ENCODE results near the gene PLIN3. TPM values are rescaled to one million over a fixed set of nuclear protein-coding genes. Genes with fewer than 3 reads are reported as not detected.

The PLIN3 gene
- total and polyA plus RNA-seq, 2 of the 8 experiments (the other 6 are each of a cell fraction or from before 2014, with no cell fraction given), result 60.7 to 61.5 TPM

DNA sequence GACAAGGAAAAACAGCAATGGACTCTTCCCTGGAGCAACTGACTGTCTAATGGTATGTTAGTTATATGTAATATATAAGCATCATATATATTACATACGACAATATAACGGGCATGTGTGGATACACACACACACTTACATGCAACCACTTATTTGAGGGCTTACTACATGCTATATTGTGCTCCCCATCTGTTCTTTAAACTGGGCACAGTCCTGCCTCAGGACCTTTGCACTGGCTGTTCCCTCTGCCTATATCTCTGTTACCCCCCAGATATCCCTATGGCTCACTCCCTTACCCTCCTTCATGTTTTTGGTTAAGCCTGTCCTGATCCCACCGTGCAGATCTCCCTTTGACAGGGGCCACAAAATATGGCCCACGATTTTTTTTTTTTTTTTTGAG, 46.2 kb downstream of the PLIN3 start:
- Histone ChIP-seq H3K56ac (replicated peaks; ENCODE audit: insufficient read length, low read depth, low read length) (no peak overlapping the region), H3K23me2 (ENCODE audit: low read depth, low read length) (no peaks in the 10 kb centered on the region), H4K91ac (replicated peaks; ENCODE audit: insufficient read length, low read length) (no peak overlapping the region), H3K4ac (replicated peaks; ENCODE audit: insufficient read length, low read depth, low read length) (no peak overlapping the region), H3K27ac (ENCODE audit: low read depth, low read length) (no peak overlapping the region), H3K36me3 (ENCODE audit: control insufficient read depth in 2 of 4, insufficient read depth in 4 of 4, low read length in 3 of 4) (no peaks in the 10 kb centered on the region), H2BK20ac (ENCODE audit: low read length) (no peak overlapping the region), H2BK15ac (ENCODE audit: low read length) (no peak overlapping the region), H2BK120ac (replicated peaks; ENCODE audit: low read depth, low read length) (no peak overlapping the region), H3K4me3 (ENCODE audit: extremely low read depth in 1 of 4, insufficient read depth in 2 of 4, low read depth in 3 of 4, low read length in 4 of 4) (no peak overlapping the region), H4K20me1 (replicated peaks in 1 of 2; ENCODE audit: control insufficient read depth in 1 of 2, insufficient read depth in 2 of 2, low read length in 2 of 2) (no peaks in the 10 kb centered on the region), H3K27me3 (replicated peaks in 1 of 4; ENCODE audit: control insufficient read depth in 3 of 4, extremely low read depth in 1 of 4, insufficient read depth in 3 of 4, low read length in 3 of 4) (peaks cover 0 to 9% (median 8%) of the 10 kb centered on the region in 4 experiments; a peak in 6 of 7 replicates), H3K23ac (ENCODE audit: insufficient read length) (no peak overlapping the region), H3K79me2 (ENCODE audit: control insufficient read depth in 1 of 2, insufficient read depth in 2 of 2, low read length in 2 of 2) (no peaks in the 10 kb centered on the region), H3K9me3 (ENCODE audit: insufficient read depth in 2 of 2, low read depth in 1 of 2, low read length in 1 of 2) (no peaks in the 10 kb centered on the region; a peak in 1 of 4 replicates), H4K8ac (ENCODE audit: extremely low read depth, insufficient read depth, low read length) (no peak overlapping the region), H3K79me1 (ENCODE audit: low read depth, low read length) (no peaks in the 10 kb centered on the region), H4K5ac (ENCODE audit: insufficient read length, low read depth, low read length) (no peak overlapping the region), H2AFZ (ENCODE audit: low read length) (no peak overlapping the region), H2BK12ac (ENCODE audit: low read depth, low read length) (no peak overlapping the region), H2BK5ac (ENCODE audit: low read depth, low read length) (no peak overlapping the region), H3K4me2 (ENCODE audit: insufficient read depth in 1 of 2, low read depth in 2 of 2, low read length in 2 of 2) (no peak overlapping the region), H3K14ac (ENCODE audit: insufficient read length) (no peak overlapping the region), H3K9ac (replicated peaks in 1 of 4; ENCODE audit: extremely low read depth in 1 of 4, low read depth in 3 of 4, low read length in 3 of 4) (no peak overlapping the region), H3K18ac (ENCODE audit: extremely low read depth, low read length) (no peak overlapping the region), H2AK5ac (ENCODE audit: low read depth, low read length) (no peak overlapping the region), H3K4me1 (replicated peaks in 1 of 4; ENCODE audit: control insufficient read depth in 3 of 4, insufficient read depth in 4 of 4, low read length in 3 of 4) (no peaks in the 10 kb centered on the region)
- DNase-seq (ENCODE audit: low read depth in 1 of 2, low spot score in 2 of 2), result no peak
- ChIA-PET CTCF (ENCODE audit: partially characterized antibody) (interaction anchor here (10.0 kb wide), 1 partner anchor 11 kb away, joined by 71 read pairs; no protein-coding TSS in a partner anchor), POLR2A (ENCODE audit: partially characterized antibody) (no interaction called here)
- WGBS, 2 experiments (ENCODE audit: extremely low coverage in 1 of 2, insufficient coverage in 1 of 2, insufficient read length in 1 of 2, insufficient replicate concordance in 2 of 2, low coverage in 1 of 2, low lambda C conversion rate in 2 of 2, missing lambda C conversion rate in 1 of 2), result 80% methylated on average over 4 of the region's 4 CpGs; no CpG with 5 or more reads in 1 of the 2 experiments
- FAIRE-seq, result no peak
- no peak for TF ChIP-seq BACH1 (IDR thresholded peaks at IDR 0.05; ENCODE audit: low read length)
- no peak for TF ChIP-seq EP300 (IDR thresholded peaks at IDR 0.05; ENCODE audit: borderline replicate concordance in 1 of 2, low read depth in 2 of 2, low read length in 2 of 2)
- TF ChIP-seq SP1 (IDR thresholded peaks at IDR 0.05; ENCODE audit: low read depth, low read length), result no peak
- TF ChIP-seq, protein P1, sequence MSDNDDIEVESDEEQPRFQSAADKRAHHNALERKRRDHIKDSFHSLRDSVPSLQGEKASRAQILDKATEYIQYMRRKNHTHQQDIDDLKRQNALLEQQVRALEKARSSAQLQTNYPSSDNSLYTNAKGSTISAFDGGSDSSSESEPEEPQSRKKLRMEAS (IDR thresholded peaks at IDR 0.05), result no peak
- no peak for TF ChIP-seq YY1 (IDR thresholded peaks at IDR 0.05; ENCODE audit: low read depth, low read length)
- TF ChIP-seq KDM4A (IDR thresholded peaks at IDR 0.05; ENCODE audit: low read depth, low read length, severe bottlenecking), result no peak
- TF ChIP-seq, protein P2, sequence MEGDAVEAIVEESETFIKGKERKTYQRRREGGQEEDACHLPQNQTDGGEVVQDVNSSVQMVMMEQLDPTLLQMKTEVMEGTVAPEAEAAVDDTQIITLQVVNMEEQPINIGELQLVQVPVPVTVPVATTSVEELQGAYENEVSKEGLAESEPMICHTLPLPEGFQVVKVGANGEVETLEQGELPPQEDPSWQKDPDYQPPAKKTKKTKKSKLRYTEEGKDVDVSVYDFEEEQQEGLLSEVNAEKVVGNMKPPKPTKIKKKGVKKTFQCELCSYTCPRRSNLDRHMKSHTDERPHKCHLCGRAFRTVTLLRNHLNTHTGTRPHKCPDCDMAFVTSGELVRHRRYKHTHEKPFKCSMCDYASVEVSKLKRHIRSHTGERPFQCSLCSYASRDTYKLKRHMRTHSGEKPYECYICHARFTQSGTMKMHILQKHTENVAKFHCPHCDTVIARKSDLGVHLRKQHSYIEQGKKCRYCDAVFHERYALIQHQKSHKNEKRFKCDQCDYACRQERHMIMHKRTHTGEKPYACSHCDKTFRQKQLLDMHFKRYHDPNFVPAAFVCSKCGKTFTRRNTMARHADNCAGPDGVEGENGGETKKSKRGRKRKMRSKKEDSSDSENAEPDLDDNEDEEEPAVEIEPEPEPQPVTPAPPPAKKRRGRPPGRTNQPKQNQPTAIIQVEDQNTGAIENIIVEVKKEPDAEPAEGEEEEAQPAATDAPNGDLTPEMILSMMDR (IDR thresholded peaks at IDR 0.05; ENCODE audit: control extremely low read depth in 1 of 3, insufficient read depth in 1 of 3, low read depth in 1 of 3, low read length in 3 of 3), result no peak
